Astrocyte (in vitro differentiated cells and primary cell): ENCODE results near the gene DIP2C.

Source experiments
- CTCF ChIP-seq: IDR thresholded peaks from 2 replicates; pipeline ENCODE4 v1.5.1; 2011; ENCODE audit warnings: low read depth, mild to moderate bottlenecking, inconsistent platforms, low read length, moderate library complexity; ENCODE audit not compliant: insufficient read depth
- EZH2 ChIP-seq: IDR thresholded peaks from 2 replicates; pipeline ENCODE4 v1.6.1; 2012; ENCODE audit warnings: mild to moderate bottlenecking, low read length, inconsistent platforms; ENCODE audit not compliant: insufficient read depth

DNA sequence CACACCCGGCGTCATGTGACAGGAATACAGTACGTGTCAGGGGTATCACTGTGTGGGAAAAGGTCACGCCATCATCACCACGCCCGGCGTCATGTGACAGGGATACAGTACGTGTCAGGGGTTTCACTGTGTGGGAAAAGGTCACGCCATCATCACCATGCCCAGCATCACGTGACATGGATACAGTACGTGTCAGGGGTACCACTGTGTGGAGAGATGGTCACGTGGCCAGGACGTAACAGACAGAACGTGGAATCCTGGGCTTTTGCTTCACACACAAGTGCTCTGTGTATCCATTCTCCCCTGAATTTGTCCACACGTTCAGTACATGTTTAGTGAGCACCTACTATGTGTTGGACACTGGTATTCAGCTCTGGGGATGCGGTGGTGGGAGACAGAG, 34.5 kb upstream of the DIP2C start:
- TF ChIP-seq CTCF, result no peak
- no peak for TF ChIP-seq EZH2
